B cell (primary cell): ENCODE measurements around the gene TSTD1.

ENCODE experiments used
- EZH2 ChIP-seq: IDR thresholded peaks from 2 replicates; pipeline ENCODE4 v1.6.1; 2012; ENCODE audit warnings: borderline replicate concordance, low read depth, mild to moderate bottlenecking, moderate library complexity, low read length; ENCODE audit not compliant: insufficient read depth, poor library complexity, severe bottlenecking
- TF ChIP-seq, protein P1 (sequence below): fragments of 200-600 bp; IDR thresholded peaks from one replicate; pipeline ENCODE4 v1.8.0; 2022; ENCODE audit warnings: antibody characterized with exemption, mild to moderate bottlenecking

DNA sequence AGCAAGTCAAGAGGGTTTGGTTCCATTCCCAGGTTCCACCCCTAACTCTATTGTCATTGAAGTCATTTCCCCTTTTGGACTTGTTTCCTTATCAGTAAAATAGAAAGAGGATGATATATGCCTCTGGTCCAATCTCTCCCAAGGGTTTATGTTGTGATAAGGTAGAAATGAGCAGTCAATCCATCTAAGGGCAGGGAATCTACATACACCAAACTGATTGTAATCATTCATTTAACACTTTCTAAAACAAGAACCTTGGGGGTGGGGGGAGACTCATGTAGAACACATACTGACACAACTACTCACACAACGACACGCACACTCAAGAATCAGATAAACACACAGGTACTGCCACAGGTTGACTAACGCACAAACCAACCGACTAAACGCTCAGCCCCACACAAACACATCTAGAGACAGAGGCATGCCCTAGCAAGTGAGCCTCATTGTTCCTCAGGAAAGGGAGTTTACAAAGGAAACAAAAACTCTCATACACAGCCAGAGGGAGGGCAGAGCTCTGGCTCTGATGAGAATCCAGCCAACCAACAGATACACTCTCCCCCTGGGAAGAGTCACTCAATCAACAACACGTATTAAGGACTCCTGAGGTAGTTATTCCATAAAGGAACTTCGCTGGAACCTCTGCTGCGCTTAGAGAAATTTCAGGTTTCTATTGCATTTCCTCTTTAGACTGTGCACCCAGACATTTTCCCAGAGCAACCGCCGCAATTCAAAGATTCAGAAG, 18.8 kb downstream of the TSTD1 start:
- TF ChIP-seq, protein P1, sequence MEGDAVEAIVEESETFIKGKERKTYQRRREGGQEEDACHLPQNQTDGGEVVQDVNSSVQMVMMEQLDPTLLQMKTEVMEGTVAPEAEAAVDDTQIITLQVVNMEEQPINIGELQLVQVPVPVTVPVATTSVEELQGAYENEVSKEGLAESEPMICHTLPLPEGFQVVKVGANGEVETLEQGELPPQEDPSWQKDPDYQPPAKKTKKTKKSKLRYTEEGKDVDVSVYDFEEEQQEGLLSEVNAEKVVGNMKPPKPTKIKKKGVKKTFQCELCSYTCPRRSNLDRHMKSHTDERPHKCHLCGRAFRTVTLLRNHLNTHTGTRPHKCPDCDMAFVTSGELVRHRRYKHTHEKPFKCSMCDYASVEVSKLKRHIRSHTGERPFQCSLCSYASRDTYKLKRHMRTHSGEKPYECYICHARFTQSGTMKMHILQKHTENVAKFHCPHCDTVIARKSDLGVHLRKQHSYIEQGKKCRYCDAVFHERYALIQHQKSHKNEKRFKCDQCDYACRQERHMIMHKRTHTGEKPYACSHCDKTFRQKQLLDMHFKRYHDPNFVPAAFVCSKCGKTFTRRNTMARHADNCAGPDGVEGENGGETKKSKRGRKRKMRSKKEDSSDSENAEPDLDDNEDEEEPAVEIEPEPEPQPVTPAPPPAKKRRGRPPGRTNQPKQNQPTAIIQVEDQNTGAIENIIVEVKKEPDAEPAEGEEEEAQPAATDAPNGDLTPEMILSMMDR = no peak
- TF ChIP-seq EZH2 = no peak
